ENCODE measurements around the gene RASA3. TPM values are rescaled to one million over a fixed set of nuclear protein-coding genes. Genes with fewer than 3 reads are reported as not detected.
"Not testable (repeated sequence)": the region's sequence is repeated elsewhere in the genome, so short reads cannot be mapped to it uniquely, and the experiment has no call there.

The RASA3 gene
- total RNA-seq, 1 donor from 2014 or later: 9.3 TPM

- H3K27me3 Mint-ChIP-seq: no peaks in the 10 kb centered on the region
- H3K4me1 Mint-ChIP-seq (ENCODE audit: unreplicated experiment): no peaks in the 10 kb centered on the region
- no peak for TF ChIP-seq CTCF (conservative IDR thresholded peaks at IDR 0.05)
- peaks cover 8% of the 10 kb centered on the region for H3K36me3 Mint-ChIP-seq
- H3K27ac Mint-ChIP-seq: no peak overlapping the region
- no peak for DNase-seq (ENCODE audit: extremely low spot score, unreplicated experiment)
- H3K4me3 Mint-ChIP-seq: no peak overlapping the region
- no peaks in the 10 kb centered on the region for H3K9me3 Mint-ChIP-seq
Observed at GRCh38 chr13:113992276-113993005, 140.0 kb downstream of the RASA3 start.

DNA sequence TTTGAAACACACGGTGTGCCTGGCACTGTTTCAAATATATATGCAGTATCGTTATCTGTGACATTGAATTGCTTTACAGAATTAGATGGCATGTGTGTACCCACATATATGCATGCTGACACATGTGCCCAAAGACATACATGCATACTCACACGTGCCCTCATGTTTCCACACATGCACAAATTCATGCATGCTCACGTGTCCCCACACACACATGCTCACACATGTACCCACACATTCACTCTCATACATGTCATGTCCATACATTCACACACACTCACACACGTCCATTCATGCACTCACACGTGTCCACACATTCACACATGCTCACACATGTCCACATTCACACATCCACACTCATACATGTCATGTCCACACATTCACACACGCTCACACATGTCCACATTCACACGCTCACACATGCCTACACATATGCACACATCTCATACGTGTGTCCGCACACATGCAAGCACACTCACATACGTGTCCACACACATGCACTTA is 140.7 kb downstream of the RASA3 start:
- no peak overlapping the region for H3K27ac Mint-ChIP-seq
- no peaks in the 10 kb centered on the region for H3K9me3 Mint-ChIP-seq
- peaks cover 8% of the 10 kb centered on the region for H3K36me3 Mint-ChIP-seq
- no peak for DNase-seq (ENCODE audit: extremely low spot score, unreplicated experiment)
- no peaks in the 10 kb centered on the region for H3K4me1 Mint-ChIP-seq (ENCODE audit: unreplicated experiment)
- no peaks in the 10 kb centered on the region for H3K27me3 Mint-ChIP-seq
- H3K4me3 Mint-ChIP-seq: no peak overlapping the region
- no peak for TF ChIP-seq CTCF (conservative IDR thresholded peaks at IDR 0.05)

DNA sequence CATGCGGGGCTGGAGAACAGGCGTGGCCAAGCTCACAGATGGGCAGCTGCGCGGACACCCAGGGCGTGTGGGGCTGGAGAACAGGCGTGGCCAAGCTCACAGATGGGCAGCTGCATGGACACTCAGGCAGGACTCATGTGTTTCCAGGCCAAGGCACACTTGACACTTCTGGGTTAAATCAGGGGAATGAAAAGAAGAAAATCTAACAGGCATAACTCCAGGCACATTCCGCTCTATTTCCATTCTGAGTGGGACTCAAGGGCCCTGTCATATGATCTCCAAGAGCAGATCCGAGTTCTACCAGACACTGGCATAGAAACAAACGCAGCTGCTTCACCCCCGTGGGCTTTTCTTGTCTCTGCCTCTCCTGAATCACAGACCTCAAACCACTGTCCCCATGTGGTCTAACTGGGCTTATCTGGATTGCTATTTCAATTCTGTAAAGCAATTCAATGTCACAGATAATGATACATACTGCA is 141.2 kb downstream of the RASA3 start:
- Mint-ChIP-seq H3K27me3 (no peaks in the 10 kb centered on the region), H3K4me1 (ENCODE audit: unreplicated experiment) (no peaks in the 10 kb centered on the region), H3K9me3 (no peaks in the 10 kb centered on the region), H3K27ac (no peak overlapping the region), H3K4me3 (no peak overlapping the region), H3K36me3 (peaks cover 8% of the 10 kb centered on the region)
- DNase-seq (ENCODE audit: extremely low spot score, unreplicated experiment): no peak
- TF ChIP-seq CTCF (conservative IDR thresholded peaks at IDR 0.05): no peak

- no peak for DNase-seq (ENCODE audit: extremely low spot score, unreplicated experiment)
- no peaks in the 10 kb centered on the region for H3K9me3 Mint-ChIP-seq
- H3K27ac Mint-ChIP-seq: no peak overlapping the region
- no peaks in the 10 kb centered on the region for H3K27me3 Mint-ChIP-seq
- no peak for TF ChIP-seq CTCF (conservative IDR thresholded peaks at IDR 0.05)
- no peak overlapping the region for H3K4me3 Mint-ChIP-seq
- peaks cover 8% of the 10 kb centered on the region for H3K36me3 Mint-ChIP-seq
- H3K4me1 Mint-ChIP-seq (ENCODE audit: unreplicated experiment): no peaks in the 10 kb centered on the region
Observed at GRCh38 chr13:113990321-113990837, 142.0 kb downstream of the RASA3 start.

- H3K4me3 Mint-ChIP-seq: no peak overlapping the region
- H3K27ac Mint-ChIP-seq: no peak overlapping the region
- H3K4me1 Mint-ChIP-seq (ENCODE audit: unreplicated experiment): no peaks in the 10 kb centered on the region
- peaks cover 8% of the 10 kb centered on the region for H3K36me3 Mint-ChIP-seq
- no peak for DNase-seq (ENCODE audit: extremely low spot score, unreplicated experiment)
- H3K9me3 Mint-ChIP-seq: no peaks in the 10 kb centered on the region
- TF ChIP-seq CTCF (conservative IDR thresholded peaks at IDR 0.05): no peak
- H3K27me3 Mint-ChIP-seq: no peaks in the 10 kb centered on the region
Observed at GRCh38 chr13:113989585-113990300, 142.7 kb downstream of the RASA3 start.

DNA sequence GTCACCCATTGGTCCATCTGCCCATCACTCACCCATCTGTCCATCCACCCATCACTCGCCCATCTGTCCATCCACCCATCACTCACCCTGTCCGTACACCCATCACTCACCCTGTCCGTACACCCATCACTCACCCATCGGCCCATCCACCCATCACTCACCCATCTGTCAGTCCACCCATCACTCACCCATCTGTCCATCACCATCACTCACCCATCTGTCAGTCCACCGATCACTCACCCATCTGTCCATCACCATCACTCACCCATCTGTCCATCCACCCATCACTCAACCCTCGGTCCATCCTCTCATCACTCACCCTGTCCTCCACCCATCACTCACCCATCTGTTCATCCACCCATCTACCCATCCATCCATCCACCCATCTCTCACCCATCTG is 143.6 kb downstream of the RASA3 start:
- not testable (repeated sequence) for DNase-seq (ENCODE audit: extremely low spot score, unreplicated experiment); H3K27ac Mint-ChIP-seq; H3K4me1 Mint-ChIP-seq (ENCODE audit: unreplicated experiment); H3K4me3 Mint-ChIP-seq; H3K27me3 Mint-ChIP-seq; H3K9me3 Mint-ChIP-seq; H3K36me3 Mint-ChIP-seq
